Pons (tissue), 1 donor: ENCODE measurements around the gene LAP3.
A peak's percentile ranks its signal among the peaks of the same experiment; 100 is the strongest.
"Not testable (repeated sequence)": the region's sequence is repeated elsewhere in the genome, so short reads cannot be mapped to it uniquely, and the experiment has no call there.

Source experiments
- DNase-seq: peaks from one replicate; pipeline ENCODE4 v3.0.0-alpha.2; 2016; ENCODE audit warnings: low spot score

Gene LAP3

GRCh38 chr4:17562157-17562556 lies 14.8 kb upstream of the LAP3 start:
- no peak for DNase-seq

- DNase-seq: no peak
These were observed 11.2 kb upstream of the LAP3 start for GRCh38 chr4:17565846-17566245.

GRCh38 chr4:17567271-17567670 lies 9.7 kb upstream of the LAP3 start:
- no peak for DNase-seq

DNA sequence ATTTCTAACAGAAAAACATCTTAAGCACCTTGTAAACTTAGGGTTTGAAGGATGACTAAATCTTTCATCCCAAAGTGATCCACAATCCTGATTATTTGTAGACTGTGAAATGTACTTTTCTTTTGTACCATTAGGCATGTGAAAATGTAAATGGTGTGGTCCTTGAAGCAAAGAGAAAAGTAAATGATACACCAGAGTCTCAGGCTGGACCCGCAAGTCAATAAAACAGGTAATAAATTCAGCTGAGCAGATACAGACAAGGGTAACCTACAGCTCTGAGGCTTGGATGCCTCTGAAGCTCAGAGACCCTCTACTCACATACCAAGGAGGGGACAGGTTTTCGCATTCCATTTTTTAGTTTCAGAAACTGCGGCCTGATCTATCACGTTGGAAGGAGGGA lies 2.8 kb upstream of the LAP3 start:
- no peak for DNase-seq

- not testable (repeated sequence) for DNase-seq
These were observed 1.8 kb upstream of the LAP3 start for GRCh38 chr4:17575177-17575576.

DNA sequence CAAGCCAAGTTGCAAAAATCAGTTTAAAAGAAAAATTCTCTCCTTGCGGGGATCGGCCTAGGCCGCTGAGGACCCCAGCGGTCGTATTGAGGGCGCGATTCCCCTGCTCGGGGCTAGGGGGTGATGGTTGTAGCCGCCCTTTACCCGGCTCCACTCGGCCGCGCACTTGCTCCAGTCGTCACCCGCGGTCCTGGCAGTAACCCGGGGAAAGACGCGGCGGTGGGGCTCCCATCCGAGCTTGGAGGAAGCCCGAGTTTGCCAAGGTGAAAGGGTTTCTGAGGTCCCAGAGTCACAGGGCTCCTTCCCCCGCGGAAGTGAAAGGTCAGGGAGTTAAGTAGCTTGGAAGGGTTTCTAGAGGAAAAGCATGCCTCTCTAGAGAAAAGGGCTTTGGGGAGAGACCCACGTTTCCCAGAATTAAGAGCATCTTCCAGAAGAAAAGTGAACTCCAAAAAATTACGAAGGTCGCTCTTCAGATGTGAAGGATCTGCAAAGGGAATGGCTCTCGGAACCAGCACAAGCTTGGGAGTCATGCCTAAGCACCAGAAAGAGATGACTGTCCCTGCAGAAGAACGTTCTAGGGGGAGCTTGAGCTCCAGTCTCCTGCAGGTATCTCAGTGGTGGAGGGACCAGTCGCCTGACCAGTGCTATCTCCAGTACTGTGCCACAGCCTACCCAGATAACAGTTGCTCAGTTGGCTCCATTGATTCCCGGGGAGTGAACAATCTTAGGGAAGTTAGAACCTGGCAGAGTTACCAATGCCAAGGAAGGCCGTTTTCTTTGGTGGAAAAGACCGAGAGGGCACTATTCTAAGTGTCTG lies 875 bp downstream of the LAP3 start:
- DNase-seq: peak; percentile 48

DNA sequence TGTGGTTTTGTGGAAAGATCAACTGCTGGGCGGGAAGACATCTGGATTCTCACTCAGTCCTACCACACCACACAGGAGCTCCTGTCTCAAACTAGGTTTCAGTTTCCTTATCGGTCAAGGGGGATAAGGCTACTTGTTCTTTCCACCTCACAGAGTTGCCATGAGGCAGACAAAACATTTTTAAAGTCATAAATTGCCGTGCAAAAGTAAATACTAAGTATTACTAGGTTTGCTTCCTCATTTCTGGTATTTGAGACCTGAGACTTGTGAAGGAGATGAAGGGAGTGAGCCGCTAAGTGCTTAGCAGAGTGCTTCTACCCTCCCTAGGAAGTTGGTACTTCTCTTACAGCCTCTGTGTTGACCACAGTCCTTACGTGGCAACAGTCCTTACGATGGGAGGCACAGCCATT lies 1.5 kb downstream of the LAP3 start:
- DNase-seq: no peak

GRCh38 chr4:17580969-17581368 lies 4.0 kb downstream of the LAP3 start:
- DNase-seq: no peak

DNA sequence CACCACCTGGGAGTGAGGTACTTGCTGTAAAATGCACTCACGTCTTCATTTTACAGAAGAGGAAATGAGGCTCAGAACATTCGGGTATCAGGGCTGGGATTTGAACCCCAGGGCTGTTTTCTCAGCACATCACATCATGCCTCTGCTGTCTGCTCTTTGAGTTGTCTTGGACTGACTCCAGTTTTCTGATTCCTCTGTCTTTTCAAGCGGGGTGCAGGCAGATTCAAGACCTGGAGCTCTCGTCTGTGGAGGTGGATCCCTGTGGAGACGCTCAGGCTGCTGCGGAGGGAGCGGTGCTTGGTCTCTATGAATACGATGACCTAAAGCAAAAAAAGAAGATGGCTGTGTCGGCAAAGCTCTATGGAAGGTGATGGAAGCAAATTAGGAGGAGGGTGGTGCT lies 6.3 kb downstream of the LAP3 start:
- no peak for DNase-seq

GRCh38 chr4:17583941-17584340 lies 6.9 kb downstream of the LAP3 start:
- no peak for DNase-seq

DNA sequence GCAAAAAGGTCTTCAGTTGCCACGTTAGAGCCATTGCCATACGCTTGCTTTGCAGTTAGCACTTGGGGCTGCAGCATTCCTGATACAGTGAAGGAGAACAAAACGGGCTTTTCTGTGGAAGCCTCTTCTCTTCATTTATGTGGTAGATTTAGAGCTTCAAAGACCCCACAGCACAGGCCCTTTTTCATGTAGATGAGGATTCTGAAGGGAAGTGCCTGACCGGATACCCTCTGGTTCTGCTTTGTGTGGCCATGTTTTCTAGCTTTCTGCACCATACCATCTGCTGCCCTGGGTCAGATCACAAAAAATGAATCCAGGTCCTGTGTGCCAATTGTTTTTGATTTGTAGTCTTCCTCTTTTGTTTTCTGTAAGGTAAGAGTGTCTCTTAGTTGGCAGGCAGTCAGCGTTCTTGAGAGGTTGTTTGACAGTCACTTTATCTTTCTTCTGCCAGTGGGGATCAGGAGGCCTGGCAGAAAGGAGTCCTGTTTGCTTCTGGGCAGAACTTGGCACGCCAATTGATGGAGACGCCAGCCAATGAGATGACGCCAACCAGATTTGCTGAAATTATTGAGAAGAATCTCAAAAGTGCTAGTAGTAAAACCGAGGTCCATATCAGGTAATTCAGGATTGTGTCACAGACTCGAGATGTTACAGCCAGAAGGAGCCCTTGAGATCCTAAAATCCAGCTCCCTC lies 7.7 kb downstream of the LAP3 start:
- DNase-seq: no peak

- peak; percentile 79 for DNase-seq
These were observed 10.3 kb downstream of the LAP3 start for GRCh38 chr4:17587094-17587822.

DNA sequence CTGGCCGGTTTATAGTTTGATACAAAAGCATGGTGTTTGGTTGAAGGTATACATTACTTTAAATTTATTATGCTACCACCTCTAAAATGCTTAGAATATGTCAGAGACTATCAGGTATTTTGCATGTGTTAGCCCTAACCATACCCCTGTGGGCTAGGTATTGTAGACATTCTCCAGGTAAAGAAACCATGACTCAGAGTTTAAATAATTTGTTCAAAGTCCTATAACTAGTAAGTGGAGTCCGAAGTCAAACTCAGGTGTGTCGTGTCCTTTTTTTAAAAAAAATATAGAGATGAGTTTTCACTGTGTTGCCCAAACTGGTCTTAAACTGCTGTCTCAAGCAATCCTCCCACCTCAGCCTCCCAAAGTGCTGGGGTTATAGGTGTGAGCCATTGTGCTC lies 12.4 kb downstream of the LAP3 start:
- DNase-seq: no peak

DNA sequence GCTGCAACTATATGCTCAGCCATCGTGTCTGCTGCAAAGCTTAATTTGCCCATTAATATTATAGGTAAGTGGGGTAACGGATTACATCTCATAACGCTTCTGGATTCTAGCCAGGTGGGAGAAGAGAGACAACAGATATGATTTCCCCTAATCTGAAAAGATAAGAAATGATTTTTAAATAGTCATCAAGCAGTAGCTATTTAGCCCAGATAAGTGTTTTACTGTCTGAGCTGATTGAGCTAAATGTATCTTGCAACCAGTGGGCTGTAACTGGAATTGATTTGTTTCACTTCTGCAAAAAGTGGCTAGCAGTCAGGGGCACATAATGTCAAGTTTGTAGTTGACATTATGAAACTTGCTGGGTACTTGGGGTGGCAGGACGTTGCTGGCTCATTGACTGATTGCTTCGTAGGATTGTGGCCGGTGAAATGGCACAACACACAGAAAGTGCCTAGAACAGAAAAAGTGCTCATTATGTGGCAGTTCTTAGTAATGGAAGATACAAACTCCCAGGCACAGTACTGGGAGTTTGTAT lies 18.5 kb downstream of the LAP3 start:
- DNase-seq: peak; percentile 56

DNA sequence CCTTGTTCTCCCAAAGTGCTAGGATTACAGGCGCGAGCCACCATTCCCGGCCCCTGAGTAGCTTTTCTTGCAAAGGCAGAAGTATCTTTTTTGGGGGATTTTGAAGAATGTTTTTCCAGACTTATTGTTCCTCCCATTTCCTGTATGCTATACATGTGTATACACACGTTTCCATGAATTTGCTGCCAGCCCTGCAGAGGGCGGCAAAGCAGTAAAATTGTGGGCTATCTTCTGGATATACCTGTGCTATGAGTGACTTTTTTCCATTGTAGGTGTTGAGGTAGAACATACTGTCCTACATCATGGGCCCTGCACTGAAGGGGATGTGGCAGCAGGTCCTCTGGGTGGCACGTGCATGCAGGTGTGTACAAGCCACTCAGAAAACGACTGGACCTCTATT lies 20.5 kb downstream of the LAP3 start:
- no peak for DNase-seq

GRCh38 chr4:17599826-17600225 lies 22.8 kb downstream of the LAP3 start:
- DNase-seq: no peak

DNA sequence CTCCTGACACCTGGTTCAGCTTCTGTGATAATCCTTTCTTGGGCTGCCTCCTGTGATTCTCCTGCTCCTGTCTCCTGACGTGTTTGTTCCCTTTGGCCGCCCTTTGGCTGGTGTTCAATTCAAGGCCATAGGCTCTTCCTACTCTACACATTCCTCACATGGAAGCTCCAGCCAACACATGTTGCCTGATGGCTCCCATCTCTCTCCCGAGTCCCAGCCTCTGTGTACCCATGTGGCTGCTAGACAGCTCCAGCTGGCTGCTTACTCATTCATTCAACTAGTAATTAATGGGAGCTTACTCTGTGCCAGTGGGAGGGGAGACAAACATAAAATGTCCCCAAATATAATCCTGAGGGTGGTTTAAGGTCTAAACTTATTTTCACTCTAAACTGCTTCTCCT lies 28.2 kb downstream of the LAP3 start:
- no peak for DNase-seq

- no peak for DNase-seq
These were observed 36.9 kb downstream of the LAP3 start for GRCh38 chr4:17613761-17614415.

- DNase-seq: peak; percentile 95
These were observed 37.7 kb downstream of the LAP3 start, which contains the start of gene MED28 for GRCh38 chr4:17614416-17615299. Gene MED28, plus strand, starts transcription at chr4:17614641. Its CDS starts 14 bp downstream, at chr4:17614655.

DNA sequence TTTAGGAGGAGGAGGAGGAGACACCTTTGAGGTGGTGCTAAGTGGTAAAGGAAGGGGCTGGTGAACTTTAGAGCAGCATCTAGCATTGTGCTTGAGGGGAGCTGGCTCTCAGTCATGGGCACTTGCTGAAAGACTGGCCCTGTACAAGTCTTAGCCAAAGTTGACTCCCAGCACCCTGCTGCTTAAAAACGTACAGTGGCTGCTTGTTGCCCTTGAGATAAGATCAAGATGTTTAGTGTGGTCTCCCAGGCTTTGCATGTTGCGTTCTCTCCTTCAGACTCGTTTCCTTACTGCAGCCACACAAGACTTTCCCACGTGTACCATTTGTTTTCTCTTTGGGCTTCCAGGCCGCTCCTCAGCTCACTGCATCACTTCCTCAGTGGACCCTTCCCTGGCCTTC lies 39.3 kb downstream of the LAP3 start:
- no peak for DNase-seq

GRCh38 chr4:17618926-17619325 lies 41.9 kb downstream of the LAP3 start:
- no peak for DNase-seq
